PFSK-1 (cell line): ENCODE results near the gene PANX1.

Experiments used
- FOXP2 ChIP-seq: optimal IDR thresholded peaks from 2 replicates; pipeline ENCODE3; 2011; ENCODE audit warnings: borderline replicate concordance, control low read depth, inconsistent platforms; ENCODE audit not compliant: insufficient read depth; ENCODE audit errors: extremely low read length, extremely low read depth
- POLR2AphosphoS5 ChIP-seq: IDR thresholded peaks from 2 replicates; pipeline ENCODE4 v1.6.1; 2012; ENCODE audit warnings: low read depth, mild to moderate bottlenecking, control low read depth, low read length, moderate library complexity
- SIN3A ChIP-seq: IDR thresholded peaks from 2 replicates; pipeline ENCODE4 v1.6.1; 2012; ENCODE audit warnings: mild to moderate bottlenecking, low read length, moderate library complexity, borderline replicate concordance; ENCODE audit not compliant: insufficient read depth
- TAF1 ChIP-seq: IDR thresholded peaks from 2 replicates; pipeline ENCODE4 v1.6.1; 2012; ENCODE audit warnings: low read length, control low read depth, borderline replicate concordance; ENCODE audit not compliant: insufficient read depth
- TF ChIP-seq, protein P1 (sequence below), 2 experiments: IDR thresholded peaks; 2 replicates each; pipeline versions ENCODE4 v1.6.1 to v1.8.0; 2011 to 2012; ENCODE audit warnings: low read depth in 2 of 2, low read length in 2 of 2, control low read depth in 1 of 2, inconsistent platforms in 1 of 2, mild to moderate bottlenecking in 1 of 2, moderate library complexity in 1 of 2; ENCODE audit not compliant: insufficient read depth in 1 of 2

PANX1 gene

DNA sequence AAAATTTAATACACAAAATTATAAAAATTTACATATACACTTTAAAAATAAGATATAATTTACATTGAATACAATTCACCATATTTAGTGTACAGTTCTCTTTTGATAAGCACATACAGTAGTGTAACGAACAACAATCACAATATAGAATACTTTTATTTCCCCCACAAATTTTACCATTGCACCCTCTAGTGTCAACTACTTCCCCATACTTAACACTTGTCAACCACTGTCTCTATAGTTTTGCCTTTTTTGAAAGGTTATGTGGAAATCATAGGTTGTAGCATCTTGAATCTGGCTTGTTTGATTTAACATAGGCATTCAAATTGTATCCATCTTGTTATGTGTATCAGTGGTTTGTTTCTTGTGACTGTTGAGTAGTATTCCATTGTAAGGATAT is 21.3 kb upstream of the PANX1 start:
- TF ChIP-seq FOXP2 (no peak), TAF1 (no peak), SIN3A (no peak), POLR2AphosphoS5 (no peak)
- TF ChIP-seq, protein P1, sequence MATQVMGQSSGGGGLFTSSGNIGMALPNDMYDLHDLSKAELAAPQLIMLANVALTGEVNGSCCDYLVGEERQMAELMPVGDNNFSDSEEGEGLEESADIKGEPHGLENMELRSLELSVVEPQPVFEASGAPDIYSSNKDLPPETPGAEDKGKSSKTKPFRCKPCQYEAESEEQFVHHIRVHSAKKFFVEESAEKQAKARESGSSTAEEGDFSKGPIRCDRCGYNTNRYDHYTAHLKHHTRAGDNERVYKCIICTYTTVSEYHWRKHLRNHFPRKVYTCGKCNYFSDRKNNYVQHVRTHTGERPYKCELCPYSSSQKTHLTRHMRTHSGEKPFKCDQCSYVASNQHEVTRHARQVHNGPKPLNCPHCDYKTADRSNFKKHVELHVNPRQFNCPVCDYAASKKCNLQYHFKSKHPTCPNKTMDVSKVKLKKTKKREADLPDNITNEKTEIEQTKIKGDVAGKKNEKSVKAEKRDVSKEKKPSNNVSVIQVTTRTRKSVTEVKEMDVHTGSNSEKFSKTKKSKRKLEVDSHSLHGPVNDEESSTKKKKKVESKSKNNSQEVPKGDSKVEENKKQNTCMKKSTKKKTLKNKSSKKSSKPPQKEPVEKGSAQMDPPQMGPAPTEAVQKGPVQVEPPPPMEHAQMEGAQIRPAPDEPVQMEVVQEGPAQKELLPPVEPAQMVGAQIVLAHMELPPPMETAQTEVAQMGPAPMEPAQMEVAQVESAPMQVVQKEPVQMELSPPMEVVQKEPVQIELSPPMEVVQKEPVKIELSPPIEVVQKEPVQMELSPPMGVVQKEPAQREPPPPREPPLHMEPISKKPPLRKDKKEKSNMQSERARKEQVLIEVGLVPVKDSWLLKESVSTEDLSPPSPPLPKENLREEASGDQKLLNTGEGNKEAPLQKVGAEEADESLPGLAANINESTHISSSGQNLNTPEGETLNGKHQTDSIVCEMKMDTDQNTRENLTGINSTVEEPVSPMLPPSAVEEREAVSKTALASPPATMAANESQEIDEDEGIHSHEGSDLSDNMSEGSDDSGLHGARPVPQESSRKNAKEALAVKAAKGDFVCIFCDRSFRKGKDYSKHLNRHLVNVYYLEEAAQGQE (IDR thresholded peaks at IDR 0.05; ENCODE audit: insufficient read depth in 1 of 2, low read depth in 2 of 2, low read length in 2 of 2), result no peak

DNA sequence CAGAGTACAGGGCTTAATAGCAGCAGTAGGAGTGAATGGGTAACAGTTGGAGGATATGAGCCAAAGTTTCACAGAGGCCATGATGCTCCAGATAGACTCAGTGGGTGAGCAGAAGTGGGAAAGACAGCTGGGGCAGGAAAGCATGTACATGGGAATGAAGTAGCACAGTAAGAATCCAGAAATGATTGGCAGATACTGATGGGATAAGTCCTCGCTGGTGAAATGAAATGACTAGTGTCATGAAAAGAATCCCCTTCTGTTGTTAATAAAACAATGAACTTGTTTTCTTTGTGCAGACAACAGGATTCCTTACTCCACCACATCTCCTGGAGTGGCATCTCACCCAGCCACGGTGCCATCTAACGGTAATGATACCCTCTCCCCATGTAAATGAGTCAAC is 17.4 kb upstream of the PANX1 start:
- TF ChIP-seq FOXP2, result no peak
- TF ChIP-seq POLR2AphosphoS5, result no peak
- no peak for TF ChIP-seq TAF1
- TF ChIP-seq SIN3A, result no peak
- TF ChIP-seq, protein P1 (IDR thresholded peaks at IDR 0.05; ENCODE audit: insufficient read depth in 1 of 2, low read depth in 2 of 2, low read length in 2 of 2), result no peak

DNA sequence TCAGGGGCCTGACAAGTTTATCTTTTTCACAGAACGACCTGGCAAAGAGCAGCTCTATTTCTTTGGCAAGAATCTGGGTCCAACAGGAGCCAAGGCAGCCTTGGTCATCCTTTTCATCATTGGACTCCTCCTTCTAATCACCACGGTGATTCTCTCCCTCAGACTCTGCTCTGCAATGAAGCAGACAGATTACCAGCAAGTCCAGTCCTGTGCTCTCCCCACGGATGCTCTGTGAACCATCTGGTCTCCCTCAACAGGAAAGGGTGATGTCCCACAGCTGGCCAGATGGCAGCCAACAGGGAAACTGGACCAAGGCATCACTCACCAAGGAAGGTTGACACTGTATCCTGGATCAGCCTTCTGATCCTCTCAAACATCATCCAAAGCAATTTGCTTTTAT is 17.0 kb upstream of the PANX1 start:
- no peak for TF ChIP-seq TAF1
- TF ChIP-seq, protein P1 (IDR thresholded peaks at IDR 0.05; ENCODE audit: insufficient read depth in 1 of 2, low read depth in 2 of 2, low read length in 2 of 2), result no peak
- TF ChIP-seq POLR2AphosphoS5, result no peak
- no peak for TF ChIP-seq SIN3A

DNA sequence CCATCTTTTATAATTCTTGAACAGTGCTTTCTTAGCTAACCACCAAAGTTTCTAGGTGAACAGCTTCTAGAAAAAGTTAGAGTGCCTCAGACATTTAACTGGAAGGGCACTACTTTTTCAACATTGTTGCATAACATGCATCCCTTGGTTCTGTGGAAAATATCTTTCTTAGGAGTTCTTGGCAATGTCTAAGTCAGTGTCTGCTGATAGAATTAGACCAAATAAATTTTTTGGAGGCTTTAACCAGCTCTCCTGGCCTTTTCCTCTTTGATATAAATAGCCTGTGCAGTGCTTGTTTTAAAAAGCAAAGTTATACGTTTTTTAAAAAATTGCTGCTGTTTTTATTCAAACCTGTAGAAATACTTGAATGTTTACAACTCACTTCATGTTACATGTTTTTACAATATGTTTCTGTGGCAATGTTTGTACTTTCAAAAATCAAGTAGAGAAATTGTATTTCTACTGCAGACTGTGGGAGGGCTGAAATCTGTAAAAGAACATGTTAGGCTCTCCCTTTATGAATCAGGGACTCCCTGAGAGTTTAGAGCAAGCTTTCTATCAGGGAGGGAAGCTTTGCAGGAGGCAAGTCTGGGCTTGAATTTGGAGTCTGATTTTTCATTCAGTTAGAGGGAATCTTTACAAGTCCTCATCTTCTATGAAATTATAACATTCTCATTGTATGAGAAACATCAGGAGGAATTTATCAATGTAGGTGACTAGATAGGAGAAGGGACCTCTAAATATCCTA is 16.3 kb upstream of the PANX1 start:
- no peak for TF ChIP-seq POLR2AphosphoS5
- TF ChIP-seq FOXP2, result no peak
- no peak for TF ChIP-seq TAF1
- no peak for TF ChIP-seq SIN3A
- TF ChIP-seq, protein P1 (IDR thresholded peaks at IDR 0.05; ENCODE audit: insufficient read depth in 1 of 2, low read depth in 2 of 2, low read length in 2 of 2), result no peak

DNA sequence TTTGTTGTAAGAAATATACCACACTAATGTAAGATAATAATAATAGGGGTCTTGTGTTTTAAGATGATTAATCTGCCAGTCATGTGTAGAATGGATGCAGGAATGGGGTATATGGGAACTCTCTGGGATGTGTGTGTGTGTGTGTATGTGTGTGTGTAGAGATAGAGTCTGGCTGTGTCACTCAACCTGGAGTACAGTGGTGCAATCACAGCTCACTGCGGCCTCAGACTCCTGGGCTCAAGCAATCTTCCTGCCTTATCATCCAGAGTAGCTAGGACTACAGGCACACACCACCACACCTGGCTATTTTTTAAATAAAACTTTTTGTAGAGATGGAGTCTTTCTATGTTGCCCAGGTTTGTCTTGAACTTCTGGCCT is 11.5 kb upstream of the PANX1 start:
- TF ChIP-seq FOXP2, result no peak
- no peak for TF ChIP-seq POLR2AphosphoS5
- TF ChIP-seq SIN3A, result no peak
- no peak for TF ChIP-seq TAF1
- TF ChIP-seq, protein P1 (IDR thresholded peaks at IDR 0.05; ENCODE audit: insufficient read depth in 1 of 2, low read depth in 2 of 2, low read length in 2 of 2), result no peak
